Testis (tissue), 2 donors: ENCODE data around the gene MAN2B2.

ENCODE experiments used
- POLR2A ChIP-seq: fragments of 450-650 bp; IDR thresholded peaks from one replicate; pipeline ENCODE4 v1.6.1; 2017; ENCODE audit warnings: antibody characterized with exemption, mild to moderate bottlenecking, moderate library complexity
- TF ChIP-seq, protein P1 (sequence below), 3 experiments: fragments of 450-650 bp in 2 of 3; fragments of 200-600 bp in 1 of 3; sonication (generic) in 1 of 3; IDR thresholded peaks; one replicate each; pipeline ENCODE4 v1.5.1; 2016 to 2019; ENCODE audit warnings: antibody characterized with exemption in 3 of 3, mild to moderate bottlenecking in 2 of 3, moderate library complexity in 1 of 3

GRCh38 chr4:6557185-6557584, 17.8 kb upstream of the MAN2B2 start:
- TF ChIP-seq, protein P1, sequence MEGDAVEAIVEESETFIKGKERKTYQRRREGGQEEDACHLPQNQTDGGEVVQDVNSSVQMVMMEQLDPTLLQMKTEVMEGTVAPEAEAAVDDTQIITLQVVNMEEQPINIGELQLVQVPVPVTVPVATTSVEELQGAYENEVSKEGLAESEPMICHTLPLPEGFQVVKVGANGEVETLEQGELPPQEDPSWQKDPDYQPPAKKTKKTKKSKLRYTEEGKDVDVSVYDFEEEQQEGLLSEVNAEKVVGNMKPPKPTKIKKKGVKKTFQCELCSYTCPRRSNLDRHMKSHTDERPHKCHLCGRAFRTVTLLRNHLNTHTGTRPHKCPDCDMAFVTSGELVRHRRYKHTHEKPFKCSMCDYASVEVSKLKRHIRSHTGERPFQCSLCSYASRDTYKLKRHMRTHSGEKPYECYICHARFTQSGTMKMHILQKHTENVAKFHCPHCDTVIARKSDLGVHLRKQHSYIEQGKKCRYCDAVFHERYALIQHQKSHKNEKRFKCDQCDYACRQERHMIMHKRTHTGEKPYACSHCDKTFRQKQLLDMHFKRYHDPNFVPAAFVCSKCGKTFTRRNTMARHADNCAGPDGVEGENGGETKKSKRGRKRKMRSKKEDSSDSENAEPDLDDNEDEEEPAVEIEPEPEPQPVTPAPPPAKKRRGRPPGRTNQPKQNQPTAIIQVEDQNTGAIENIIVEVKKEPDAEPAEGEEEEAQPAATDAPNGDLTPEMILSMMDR (IDR thresholded peaks at IDR 0.05), result no peak
- no peak for TF ChIP-seq POLR2A
